HG03108 (cell line): ENCODE data around the gene ACTR1B.
"Not testable (repeated sequence)": the region's sequence is repeated elsewhere in the genome, so short reads cannot be mapped to it uniquely, and the experiment has no call there.

Experiments used
- ATAC-seq: cut with Tn5 transposase; IDR thresholded peaks from one replicate; pipeline ENCODE4 v1.9.1; 2021; ENCODE audit warnings: moderate library complexity; ENCODE audit not compliant: unreplicated experiment

Gene ACTR1B

GRCh38 chr2:97659256-97660043 lies 4.4 kb downstream of the ACTR1B start:
- no peak for ATAC-seq

DNA sequence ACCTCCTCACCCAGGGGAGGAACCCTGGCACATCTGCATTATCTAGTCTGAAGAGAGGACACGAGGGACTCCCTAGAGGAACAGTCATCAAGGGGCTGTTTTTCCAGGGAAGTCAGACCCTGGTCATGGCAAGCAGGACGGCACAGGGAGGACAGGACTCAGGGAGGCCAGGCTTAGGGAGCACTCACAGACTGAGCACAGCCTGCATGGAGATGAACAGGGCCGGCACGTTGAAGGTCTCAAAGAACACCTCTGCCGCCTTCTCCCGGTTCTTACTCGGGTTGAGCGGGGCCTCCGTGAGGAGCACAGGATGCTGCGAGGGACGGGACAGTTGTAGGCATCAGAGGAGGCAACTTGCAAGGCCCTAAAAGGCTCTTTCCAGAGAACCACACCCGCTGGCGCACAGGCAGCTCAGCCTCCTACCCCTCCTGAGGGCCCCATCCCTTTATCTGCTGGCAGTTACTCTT lies 5.1 kb downstream of the ACTR1B start:
- no peak for ATAC-seq

GRCh38 chr2:97657986-97658690 lies 5.7 kb downstream of the ACTR1B start:
- no peak for ATAC-seq

DNA sequence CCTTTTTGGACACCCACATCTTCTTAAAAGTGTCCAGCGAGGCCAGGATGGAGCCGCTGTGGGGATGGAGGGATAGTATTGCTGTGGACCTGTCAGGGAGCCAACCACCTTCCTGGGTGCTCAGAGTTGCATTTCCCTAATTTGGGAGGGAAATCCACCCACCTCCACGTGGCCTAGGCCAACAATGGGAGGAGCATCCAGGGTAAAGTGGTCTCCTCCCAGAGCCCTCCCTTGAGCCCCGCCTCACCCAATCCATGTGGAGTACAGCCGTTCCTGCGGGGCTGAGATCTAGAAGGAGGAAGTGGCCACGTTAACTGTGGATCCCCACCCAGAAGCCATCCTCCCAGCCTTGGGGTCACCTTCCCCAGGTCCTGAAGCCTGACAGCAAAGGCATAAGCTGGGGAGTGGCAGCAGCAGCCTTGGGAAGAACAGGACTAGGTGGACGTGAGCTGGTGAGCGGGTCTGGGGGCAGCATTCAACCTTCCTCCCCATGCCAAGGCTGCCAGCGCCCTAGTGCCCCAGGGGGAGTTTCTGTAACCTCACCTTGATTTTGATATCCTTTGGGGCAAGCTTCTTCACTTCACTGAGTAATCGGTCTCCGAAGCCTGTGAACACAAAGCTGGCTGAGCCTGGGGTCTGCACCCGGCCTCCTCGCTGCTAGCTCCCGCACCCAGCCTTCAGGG lies 6.8 kb downstream of the ACTR1B start:
- ATAC-seq = no peak

- ATAC-seq = no peak
Observed at GRCh38 chr2:97656129-97656755, 7.6 kb downstream of the ACTR1B start.

DNA sequence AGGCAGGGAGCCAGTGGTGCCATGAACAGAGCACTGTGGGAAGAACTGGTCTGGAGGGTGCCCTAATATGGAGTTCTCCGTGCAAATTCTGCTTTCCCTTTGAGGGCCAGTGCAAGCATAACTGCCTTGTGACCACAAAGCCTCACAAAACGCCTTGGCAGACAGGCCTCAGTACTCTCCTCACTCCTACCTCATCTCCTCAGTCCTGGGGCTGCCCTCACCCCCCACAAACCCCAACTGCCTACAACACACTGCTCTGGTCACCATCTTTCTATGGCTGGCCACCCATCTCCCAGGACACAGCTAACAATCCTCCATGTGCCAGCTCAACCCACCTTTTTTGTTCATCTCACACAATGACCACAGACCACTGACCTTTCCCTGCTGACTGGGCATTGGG lies 9.1 kb downstream of the ACTR1B start:
- no peak for ATAC-seq

DNA sequence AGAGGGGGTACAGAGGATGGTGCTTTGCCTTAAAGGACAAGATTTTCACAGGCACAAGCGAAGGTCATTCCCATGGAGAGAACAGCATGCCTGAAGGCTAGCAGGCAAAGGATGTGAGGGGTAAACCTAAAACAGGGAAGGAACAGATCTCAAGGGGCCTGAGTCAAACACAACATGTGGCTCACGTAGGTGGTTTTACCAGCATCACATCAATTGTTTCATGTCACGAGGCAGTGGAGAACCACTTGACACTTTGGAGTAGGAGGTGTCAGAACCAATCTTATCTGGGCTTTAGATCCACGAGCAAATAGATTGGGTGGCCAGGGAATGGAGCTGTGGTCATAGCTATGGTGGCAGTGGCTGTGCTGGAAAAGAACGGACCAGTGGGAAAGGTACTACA lies 9.5 kb downstream of the ACTR1B start:
- ATAC-seq = no peak

DNA sequence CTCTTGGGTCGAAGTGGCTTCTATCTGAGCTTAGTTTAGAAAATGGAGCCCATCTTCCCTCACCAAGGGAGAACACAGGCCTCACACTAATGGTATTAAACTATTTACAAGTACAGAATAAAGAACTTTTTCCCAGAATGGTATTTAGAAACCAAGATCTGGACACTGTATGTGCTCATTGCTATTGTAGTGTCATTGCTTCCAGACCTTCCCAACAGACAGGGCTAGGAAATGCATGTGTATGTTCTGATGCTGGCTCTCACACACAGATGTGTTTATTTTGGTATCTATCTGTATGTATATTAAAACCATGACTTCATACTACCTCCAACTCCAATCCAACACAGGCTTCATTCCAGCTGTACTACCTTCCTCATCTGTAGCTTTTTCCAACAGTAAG lies 10.0 kb downstream of the ACTR1B start:
- ATAC-seq = no peak

DNA sequence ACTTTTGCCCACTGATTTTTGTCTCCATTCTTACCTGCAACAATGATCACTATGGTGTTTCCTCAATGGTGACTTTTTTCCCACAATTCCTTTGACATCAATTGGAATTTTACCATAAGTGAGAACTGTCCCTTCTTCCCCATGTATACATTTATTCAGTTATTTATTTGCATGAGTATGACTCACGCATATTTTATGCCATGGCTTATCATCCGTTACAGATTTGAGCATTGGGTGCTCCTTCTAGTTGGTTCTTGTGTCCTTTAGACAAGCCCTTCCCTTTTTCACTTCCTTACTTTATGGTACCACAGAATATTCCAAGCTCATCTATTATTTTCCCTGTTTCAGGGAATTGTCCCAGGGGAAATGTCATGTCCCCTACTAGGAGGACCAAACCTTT lies 10.4 kb downstream of the ACTR1B start:
- ATAC-seq = no peak

DNA sequence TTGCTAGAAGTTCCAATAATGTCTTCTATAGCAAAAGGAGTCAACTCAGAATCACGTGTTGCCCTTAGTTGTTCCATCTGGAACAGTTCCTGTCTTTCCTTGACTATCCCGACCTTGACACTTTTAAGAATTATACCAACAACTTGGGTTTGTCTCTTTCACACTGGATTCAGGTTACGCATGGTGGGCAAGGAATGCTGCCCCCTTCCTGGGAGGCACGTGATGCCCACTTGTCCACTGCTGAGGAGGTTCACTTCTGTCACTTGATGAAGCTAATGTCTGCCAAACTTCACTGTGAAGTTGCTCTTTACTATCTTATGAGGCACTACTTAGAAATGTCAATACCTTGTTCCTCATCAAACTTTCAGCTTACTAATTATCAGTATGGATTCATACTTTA lies 12.7 kb downstream of the ACTR1B start:
- ATAC-seq = no peak

- ATAC-seq = no peak
Observed at GRCh38 chr2:97646977-97647376, 16.9 kb downstream of the ACTR1B start.

DNA sequence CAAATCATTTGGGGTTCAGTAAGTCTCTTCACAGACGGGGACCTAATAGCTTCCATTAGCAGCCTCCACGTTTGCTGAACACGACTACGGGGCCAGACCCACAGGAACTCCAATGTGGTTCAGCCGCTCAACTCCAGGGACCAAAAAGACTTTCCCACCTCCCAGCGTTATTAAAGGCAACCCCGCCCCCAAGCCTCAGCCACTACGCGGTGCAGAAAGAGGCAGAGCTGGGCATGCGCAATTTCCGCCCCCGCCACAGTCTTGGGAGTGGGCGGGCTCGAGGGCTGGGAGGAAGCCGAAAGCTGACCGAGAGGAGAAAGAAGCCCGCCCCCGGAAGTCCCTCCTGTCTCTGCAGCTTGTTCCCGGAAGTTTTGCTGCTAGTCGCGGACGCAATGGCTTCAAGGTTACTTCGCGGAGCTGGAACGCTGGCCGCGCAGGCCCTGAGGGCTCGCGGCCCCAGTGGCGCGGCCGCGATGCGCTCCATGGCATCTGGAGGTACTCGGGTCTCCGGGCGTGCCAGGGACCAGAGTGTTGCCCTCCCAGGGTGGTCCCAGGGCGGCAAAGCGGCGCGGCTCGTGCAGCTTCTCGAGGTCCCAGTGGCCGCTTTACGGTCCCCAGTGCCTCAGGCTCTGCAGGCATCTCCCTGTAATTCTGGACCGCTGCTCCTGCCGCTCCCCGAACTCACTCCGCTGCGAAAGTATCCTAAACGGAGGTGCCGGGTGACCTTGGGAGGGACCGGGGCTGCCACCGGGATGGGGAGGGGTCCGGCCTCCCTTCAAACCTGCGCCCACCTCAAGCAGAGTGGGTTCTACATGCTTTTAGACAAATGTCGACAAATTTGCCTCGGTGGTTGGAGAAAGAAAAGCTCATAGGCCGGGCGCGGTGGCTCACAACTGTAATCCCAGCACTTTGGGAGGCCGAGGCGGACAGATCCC lies 17.9 kb downstream of the ACTR1B start, which contains the start of gene COX5B:
TSS of gene COX5B (plus strand) at position 368 of the 935 bp plus-strand sequence. CDS start at position 393, 25 bp downstream.
- ATAC-seq = peak; percentile 94

DNA sequence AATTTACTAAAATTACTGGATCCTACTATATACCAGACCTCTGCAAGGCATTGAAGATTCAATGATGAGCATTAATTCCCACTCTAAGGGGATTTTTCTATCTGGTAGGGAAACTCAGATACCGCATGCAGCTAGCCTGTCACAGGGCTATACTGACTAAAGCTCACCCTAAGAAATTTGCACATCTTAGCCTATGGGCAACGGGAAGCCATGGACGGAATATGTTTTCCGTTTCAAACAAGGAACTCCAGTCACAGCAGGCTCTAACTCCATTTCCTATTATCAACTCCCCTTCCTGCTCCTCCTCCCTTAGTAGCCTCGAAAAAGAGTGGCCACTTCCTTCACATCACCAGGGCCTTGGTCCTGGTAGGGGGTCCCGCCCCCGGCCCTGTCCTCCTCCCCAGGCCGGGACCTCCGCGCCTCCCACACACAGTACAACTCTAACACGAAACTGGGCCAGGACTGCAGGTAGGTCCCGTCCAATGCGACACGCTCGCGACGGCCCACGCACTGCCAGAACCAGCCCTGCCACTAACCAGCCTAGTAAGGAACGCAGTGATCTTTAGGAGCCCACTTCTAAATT lies 18.6 kb downstream of the ACTR1B start:
- ATAC-seq = peak; percentile 18

GRCh38 chr2:97644023-97644717 lies 19.7 kb downstream of the ACTR1B start:
- no peak for ATAC-seq

- not testable (repeated sequence) for ATAC-seq
Observed at GRCh38 chr2:97626049-97626430, 37.8 kb downstream of the ACTR1B start.

DNA sequence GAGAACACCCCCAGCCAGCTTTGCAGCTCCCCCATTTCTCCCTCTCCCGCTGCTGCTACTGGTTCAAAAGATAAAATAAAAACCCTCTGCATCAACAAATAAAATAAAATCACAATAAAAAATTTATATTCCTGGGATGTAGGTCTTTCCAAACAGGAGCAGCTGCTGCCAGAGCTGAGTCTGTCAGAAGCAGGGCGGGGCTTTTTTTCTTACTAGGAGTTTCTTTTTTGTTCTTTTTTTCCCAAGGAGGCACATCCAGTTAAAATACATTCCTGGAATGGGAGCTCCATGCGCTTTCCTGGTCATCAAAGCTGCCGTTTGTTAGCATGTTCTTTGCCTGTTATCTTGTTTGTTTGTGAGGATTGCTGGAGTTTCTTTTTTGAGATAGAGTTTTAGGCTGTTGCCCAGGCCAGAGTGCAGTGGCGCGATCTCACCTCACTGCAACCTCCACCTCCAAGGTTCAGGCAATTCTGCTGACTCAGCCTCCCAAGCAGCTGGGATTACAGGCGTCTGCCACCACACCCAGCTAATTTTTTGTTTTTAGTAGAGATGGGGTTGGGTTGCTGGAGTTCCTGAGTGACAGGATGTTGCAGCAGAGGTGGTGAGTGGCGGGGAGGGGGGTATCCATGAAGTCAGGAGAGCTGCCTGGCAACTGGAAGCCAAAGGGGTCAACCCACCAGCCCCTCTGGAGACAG lies 38.3 kb downstream of the ACTR1B start:
- ATAC-seq = not testable (repeated sequence)

DNA sequence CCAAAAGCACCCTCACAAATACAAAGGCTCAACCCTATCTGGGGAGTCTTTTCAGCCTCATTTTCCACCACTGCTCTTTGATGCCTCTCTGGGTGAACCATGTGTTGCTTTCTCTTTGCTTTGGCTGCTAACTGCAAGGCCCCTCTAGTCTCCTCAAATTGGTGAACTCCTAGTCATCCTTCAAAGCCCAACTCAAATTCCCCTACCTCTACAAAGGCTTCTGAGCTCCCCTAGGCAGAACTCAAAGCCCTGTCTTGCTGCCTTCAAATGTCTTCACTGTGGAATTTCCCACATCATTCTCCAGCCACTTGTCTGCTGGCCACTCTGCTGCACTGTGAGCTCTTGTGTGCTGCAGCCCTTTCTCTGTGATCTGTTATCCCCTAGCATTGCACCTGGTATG lies 40.9 kb downstream of the ACTR1B start:
- ATAC-seq = not testable (repeated sequence)

DNA sequence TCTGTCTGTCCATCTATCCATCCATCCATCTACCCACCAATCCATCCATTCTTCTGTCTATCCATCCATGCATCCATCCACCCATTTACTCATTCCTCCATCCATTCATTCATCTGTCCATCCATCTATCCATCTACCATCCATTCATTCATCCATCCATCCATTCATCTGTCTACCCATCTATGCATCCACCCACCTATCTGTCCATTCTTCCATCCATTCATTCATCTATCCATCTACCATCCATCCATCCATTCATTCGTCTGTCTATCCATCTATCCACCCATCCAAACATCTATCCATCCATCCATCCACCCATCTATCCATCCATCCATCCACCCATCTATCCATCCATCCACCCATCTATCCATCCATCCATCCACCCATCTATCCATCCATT lies 43.4 kb downstream of the ACTR1B start:
- not testable (repeated sequence) for ATAC-seq
